Naive thymus-derived CD8-positive, alpha-beta T cell (primary cell): ENCODE measurements around the gene NDUFC2. TPM values are rescaled to one million over a fixed set of nuclear protein-coding genes. Genes with fewer than 3 reads are reported as not detected.

ENCODE experiments used
- ATAC-seq, 2 donors: fragments of 150-1000 bp; cut with Tn5 transposase in 1 of 2; sonication (Bioruptor Pico), chemical (Tn5 transposase) in 1 of 2; 1 replicate in 1 of 2; 2 replicates in 1 of 2; pipeline ENCODE4 v1.10.0; 2021; ENCODE audit warnings: mild to moderate bottlenecking in 2 of 2, moderate library complexity in 2 of 2
- POLR2A ChIA-PET: fragments of 350-600 bp; sonication (Branson Sonifier 250); formaldehyde crosslinking; loops from one replicate; lab custom pipeline; 2021; ENCODE audit warnings: antibody characterized with exemption; lab: Charles Lee
- DNase-seq, 10 donors: peaks; one replicate each; pipeline versions ENCODE4 v3.0.0 to v3.0.0-alpha.2; 2020 to 2022
- H3K27ac Mint-ChIP-seq, 10 donors: one replicate each; pipeline ENCODE4 v1.8.0; 2020 to 2022; ENCODE audit warnings: mild to moderate bottlenecking in 10 of 10, mixed read lengths in 10 of 10, moderate library complexity in 4 of 10, inconsistent platforms in 1 of 10
- H3K27me3 Mint-ChIP-seq, 5 donors: one replicate each; pipeline ENCODE4 v1.8.0; 2021 to 2022; ENCODE audit warnings: mixed read lengths in 5 of 5
- H3K36me3 Mint-ChIP-seq, 3 donors: one replicate each; pipeline ENCODE4 v1.8.0; 2020 to 2022; ENCODE audit warnings: mixed read lengths in 3 of 3, mild to moderate bottlenecking in 2 of 3, inconsistent platforms in 1 of 3
- H3K4me1 Mint-ChIP-seq, 4 donors: one replicate each; pipeline ENCODE4 v1.8.0; 2021 to 2022; ENCODE audit warnings: mixed read lengths in 4 of 4
- H3K4me3 Mint-ChIP-seq, 10 donors: one replicate each; pipeline ENCODE4 v1.8.0; 2020 to 2022; ENCODE audit warnings: mild to moderate bottlenecking in 10 of 10, mixed read lengths in 10 of 10, moderate library complexity in 6 of 10, inconsistent platforms in 1 of 10
- H3K9me3 Mint-ChIP-seq, 9 donors: one replicate each; pipeline ENCODE4 v1.8.0; 2020 to 2022; ENCODE audit warnings: mixed read lengths in 9 of 9, mild to moderate bottlenecking in 3 of 9, inconsistent platforms in 1 of 9, moderate library complexity in 1 of 9
- polyA plus RNA-seq, 3 donors: library from polyadenylated mRNA; unstranded; fragments of 300-500 nt; fragmentation: Illumina TruSeq; gene quantifications; one replicate each; pipeline ENCODE4 v1.2.3, GENCODE V29; 2021
- total RNA-seq, 8 experiments: library from RNA in 2 of 8; stranded (reverse) in 2 of 8; gene quantifications; one replicate each; pipeline ENCODE4 v1.2.3 and lab custom pipeline; 2021 to 2026

Gene NDUFC2
- total RNA-seq (10 to 100 TPM; 71.4 to 77.7 TPM), polyA plus RNA-seq (100 to 1,000 TPM; 158 to 206 (median 163) TPM), total RNA-seq (lab: John Stamatoyannopoulos, UW) (3.4 to 10.3 (median 8.6) reads per million in 6 experiments)

- POLR2A ChIA-PET: interaction anchor here (0.6 to 2.2 kb wide), 9 partner anchors 18 to 409 kb away, joined by 3 to 9 read pairs (median 3); partner anchors contain the start of genes ALG8, INTS4 and RSF1
- Mint-ChIP-seq H3K9me3 (no peaks in the 10 kb centered on the region), H3K4me1 (peaks cover 30 to 69% (median 62%) of the 10 kb centered on the region in 4 donors), H3K27ac (peak within 1 kb of the TSS; percentile 87 to 97 (median 96)), H3K27me3 (no peaks in the 10 kb centered on the region), H3K4me3 (peak within 1 kb of the TSS; percentile 71 to 97 (median 94)), H3K36me3 (peaks cover 0 to 11% (median 0%) of the 10 kb centered on the region in 3 donors)
- ATAC-seq (peak; percentile 77 to 87), DNase-seq (peak; percentile 29 to 76 (median 62))
Observed at GRCh38 chr11:78079232-78080083, at the start of gene NDUFC2. Gene NDUFC2 (minus strand): TSS chr11:78079862. CDS start chr11:78079744, 118 bp downstream.

- H3K27ac Mint-ChIP-seq: no peak overlapping the region
- DNase-seq: no peak
- POLR2A ChIA-PET: no interaction called here
Observed at GRCh38 chr11:78127403-78127802, 47.7 kb upstream of the NDUFC2 start.

GRCh38 chr11:78112582-78113275 lies 33.1 kb upstream of the NDUFC2 start:
- Mint-ChIP-seq H3K27ac (no peak overlapping the region), H3K27me3 (no peaks in the 10 kb centered on the region), H3K4me1 (peaks cover 0 to 2% (median 0%) of the 10 kb centered on the region in 4 donors), H3K9me3 (no peaks in the 10 kb centered on the region), H3K36me3 (peaks cover 0 to 77% (median 10%) of the 10 kb centered on the region in 3 donors), H3K4me3 (no peak overlapping the region)
- ATAC-seq (no peak), DNase-seq (no peak)
- POLR2A ChIA-PET: no interaction called here

More at GRCh38 chr11:78127403-78127802, 47.7 kb upstream of the NDUFC2 start:
- H3K4me3 Mint-ChIP-seq: no peak overlapping the region
- peaks cover 0 to 22% (median 11%) of the 10 kb centered on the region in 3 donors for H3K36me3 Mint-ChIP-seq
- no peak for ATAC-seq
- H3K4me1 Mint-ChIP-seq: peaks cover 2 to 8% (median 5%) of the 10 kb centered on the region in 4 donors
- H3K9me3 Mint-ChIP-seq: no peaks in the 10 kb centered on the region
- H3K27me3 Mint-ChIP-seq: no peaks in the 10 kb centered on the region

GRCh38 chr11:78111298-78111697 lies 31.6 kb upstream of the NDUFC2 start:
- no peaks in the 10 kb centered on the region for H3K9me3 Mint-ChIP-seq
- POLR2A ChIA-PET: no interaction called here
- DNase-seq: no peak
- peaks cover 5 to 68% (median 16%) of the 10 kb centered on the region in 3 donors for H3K36me3 Mint-ChIP-seq
- H3K27ac Mint-ChIP-seq: peak overlapping the region in 1 of 10 donors; percentile 11
- no peak for ATAC-seq
- H3K27me3 Mint-ChIP-seq: no peaks in the 10 kb centered on the region
- H3K4me1 Mint-ChIP-seq: peaks cover 0 to 2% (median 0%) of the 10 kb centered on the region in 4 donors
- no peak overlapping the region for H3K4me3 Mint-ChIP-seq

GRCh38 chr11:78110830-78111229 lies 31.2 kb upstream of the NDUFC2 start:
- no peak for ATAC-seq
- Mint-ChIP-seq H3K9me3 (no peaks in the 10 kb centered on the region), H3K27ac (no peak overlapping the region), H3K36me3 (peaks cover 5 to 69% (median 19%) of the 10 kb centered on the region in 3 donors), H3K4me1 (peaks cover 0 to 2% (median 0%) of the 10 kb centered on the region in 4 donors), H3K4me3 (no peak overlapping the region), H3K27me3 (no peaks in the 10 kb centered on the region)
- DNase-seq: no peak
- POLR2A ChIA-PET: no interaction called here

- no peaks in the 10 kb centered on the region for H3K27me3 Mint-ChIP-seq
- H3K4me3 Mint-ChIP-seq: no peak overlapping the region
- DNase-seq (no peak), ATAC-seq (no peak)
- POLR2A ChIA-PET: no interaction called here
- peaks cover 0 to 2% (median 0%) of the 10 kb centered on the region in 4 donors for H3K4me1 Mint-ChIP-seq
- no peaks in the 10 kb centered on the region for H3K9me3 Mint-ChIP-seq
- H3K27ac Mint-ChIP-seq: no peak overlapping the region
- peaks cover 5 to 72% (median 20%) of the 10 kb centered on the region in 3 donors for H3K36me3 Mint-ChIP-seq
Observed at GRCh38 chr11:78110351-78110750, 30.7 kb upstream of the NDUFC2 start.

GRCh38 chr11:78109081-78110015 lies 29.7 kb upstream of the NDUFC2 start:
- DNase-seq: no peak
- Mint-ChIP-seq H3K4me3 (no peak overlapping the region), H3K9me3 (no peaks in the 10 kb centered on the region), H3K27ac (peak overlapping the region in 2 of 10 donors; percentile 21), H3K27me3 (no peaks in the 10 kb centered on the region), H3K36me3 (peaks cover 5 to 78% (median 20%) of the 10 kb centered on the region in 3 donors), H3K4me1 (peaks cover 0 to 2% (median 0%) of the 10 kb centered on the region in 4 donors)
- ATAC-seq: no peak
- POLR2A ChIA-PET: no interaction called here

- Mint-ChIP-seq H3K27me3 (no peaks in the 10 kb centered on the region), H3K4me1 (no peaks in the 10 kb centered on the region), H3K27ac (peak overlapping the region in 1 of 10 donors; percentile 52), H3K4me3 (no peak overlapping the region), H3K9me3 (no peaks in the 10 kb centered on the region), H3K36me3 (peaks cover 11 to 70% (median 32%) of the 10 kb centered on the region in 3 donors)
- DNase-seq (no peak), ATAC-seq (no peak)
- POLR2A ChIA-PET: no interaction called here
Observed at GRCh38 chr11:78100676-78101472, 21.2 kb upstream of the NDUFC2 start.

- ATAC-seq (no peak), DNase-seq (no peak)
- peak overlapping the region in 1 of 10 donors; percentile 11 for H3K27ac Mint-ChIP-seq
- no peak overlapping the region for H3K4me3 Mint-ChIP-seq
- POLR2A ChIA-PET: no interaction called here
- peaks cover 11 to 69% (median 32%) of the 10 kb centered on the region in 3 donors for H3K36me3 Mint-ChIP-seq
- H3K27me3 Mint-ChIP-seq: no peaks in the 10 kb centered on the region
- H3K4me1 Mint-ChIP-seq: no peaks in the 10 kb centered on the region
- no peaks in the 10 kb centered on the region for H3K9me3 Mint-ChIP-seq
Observed at GRCh38 chr11:78100261-78100660, 20.6 kb upstream of the NDUFC2 start.

- POLR2A ChIA-PET: no interaction called here
- Mint-ChIP-seq H3K27ac (no peak overlapping the region), H3K4me1 (peaks cover 0 to 3% (median under 1%) of the 10 kb centered on the region in 4 donors), H3K4me3 (no peak overlapping the region), H3K27me3 (no peaks in the 10 kb centered on the region), H3K9me3 (no peaks in the 10 kb centered on the region), H3K36me3 (peaks cover 11 to 70% (median 32%) of the 10 kb centered on the region in 3 donors)
- ATAC-seq (no peak), DNase-seq (no peak)
Observed at GRCh38 chr11:78099666-78100065, 20.0 kb upstream of the NDUFC2 start.

- Mint-ChIP-seq H3K4me1 (peaks cover 0 to 8% (median 5%) of the 10 kb centered on the region in 4 donors), H3K9me3 (no peaks in the 10 kb centered on the region), H3K36me3 (peaks cover 11 to 57% (median 34%) of the 10 kb centered on the region in 3 donors), H3K27ac (no peak overlapping the region), H3K4me3 (no peak overlapping the region), H3K27me3 (no peaks in the 10 kb centered on the region)
- ATAC-seq: no peak
- no peak for DNase-seq
- POLR2A ChIA-PET: no interaction called here
Observed at GRCh38 chr11:78097666-78098385, 18.2 kb upstream of the NDUFC2 start.
